HepG2 (cell line): ENCODE data around the gene SP7. TPM values are rescaled to one million over a fixed set of nuclear protein-coding genes. Genes with fewer than 3 reads are reported as not detected.

Experiments used
- BRF2 ChIP-seq: sonication (generic); formaldehyde crosslinking; IDR thresholded peaks from 2 replicates; pipeline ENCODE4 v1.8.1; 2022; ENCODE audit warnings: mild to moderate bottlenecking, missing genetic modification reagents
- CC2D1A ChIP-seq: sonication (generic); formaldehyde crosslinking; IDR thresholded peaks from 2 replicates; pipeline ENCODE4 v1.8.1; 2023; ENCODE audit warnings: mild to moderate bottlenecking, missing genetic modification reagents
- CREM ChIP-seq, 2 experiments: sonication (generic) in 1 of 2; formaldehyde crosslinking in 1 of 2; IDR thresholded peaks; 2 replicates each; pipeline versions ENCODE4 v1.4.0 to v1.6.1; 2016 to 2020; ENCODE audit warnings: antibody characterized with exemption in 1 of 2, mild to moderate bottlenecking in 1 of 2, missing genetic modification reagents in 1 of 2
- GATAD2A ChIP-seq: IDR thresholded peaks from 2 replicates; pipeline ENCODE4 v1.6.1; 2016
- GMEB2 ChIP-seq: IDR thresholded peaks from 2 replicates; pipeline ENCODE4 v1.6.1; 2016; ENCODE audit warnings: missing biosample characterization, missing genetic modification reagents, low read depth
- GRHL1 ChIP-seq: sonication (generic); formaldehyde crosslinking; conservative IDR thresholded peaks from 2 replicates; pipeline ENCODE4 v1.8.0; 2022; ENCODE audit warnings: missing genetic modification reagents
- GTF2F1 ChIP-seq: fragments of 150-350 bp; IDR thresholded peaks from 2 replicates; pipeline ENCODE4 v1.6.1; 2014; ENCODE audit warnings: low read length
- HCFC1 ChIP-seq: fragments of 150-350 bp; IDR thresholded peaks from 2 replicates; pipeline ENCODE4 v1.6.1; 2014; ENCODE audit warnings: low read depth, low read length
- HNF4G ChIP-seq, 2 experiments: sonication (generic) in 1 of 2; formaldehyde crosslinking in 1 of 2; IDR thresholded peaks; 2 replicates each; pipeline versions ENCODE4 v1.4.0 to v1.6.1; 2011 to 2020; ENCODE audit warnings: borderline replicate concordance in 2 of 2, low read depth in 2 of 2, mild to moderate bottlenecking in 2 of 2, low read length in 1 of 2, missing genetic modification reagents in 1 of 2, moderate library complexity in 1 of 2
- KLF11 ChIP-seq: IDR thresholded peaks from 2 replicates; pipeline ENCODE4 v1.6.1; 2016; ENCODE audit warnings: missing compliant biosample characterization
- KMT2B ChIP-seq: IDR thresholded peaks from 2 replicates; pipeline ENCODE4 v1.6.1; 2016; ENCODE audit warnings: missing genetic modification reagents, missing compliant biosample characterization
- SP1 ChIP-seq, 2 experiments: fragments of 450-650 bp in 1 of 2; sonication (generic) in 1 of 2; formaldehyde crosslinking in 1 of 2; IDR thresholded peaks; 2 replicates each; pipeline versions ENCODE4 v1.4.0 to v1.6.1; 2016 to 2020; ENCODE audit warnings: missing genetic modification reagents in 1 of 2
- SYNCRIP ChIP-seq: fragments of 200-400 bp; formaldehyde crosslinking; IDR thresholded peaks from 2 replicates; pipeline ENCODE4 v1.6.1; 2018; ENCODE audit warnings: mild to moderate bottlenecking, low read depth, low read length; ENCODE audit not compliant: insufficient read depth
- TOE1 ChIP-seq: sonication (generic); formaldehyde crosslinking; IDR thresholded peaks from 2 replicates; pipeline ENCODE4 v1.4.0; 2020; ENCODE audit warnings: mild to moderate bottlenecking, missing genetic modification reagents
- ZBTB43 ChIP-seq: sonication (generic); formaldehyde crosslinking; conservative IDR thresholded peaks from 2 replicates; pipeline ENCODE4 v1.4.0; 2020; ENCODE audit warnings: missing genetic modification reagents
- ZNF33A ChIP-seq: sonication (generic); formaldehyde crosslinking; IDR thresholded peaks from 2 replicates; pipeline ENCODE4 v1.5.1; 2020; ENCODE audit warnings: missing genetic modification reagents, mild to moderate bottlenecking, moderate library complexity, borderline replicate concordance
- ZNF644 ChIP-seq: IDR thresholded peaks from 2 replicates; pipeline ENCODE4 v1.6.1; 2016; ENCODE audit warnings: low read depth
- ZNF761 ChIP-seq: sonication (generic); formaldehyde crosslinking; conservative IDR thresholded peaks from 2 replicates; pipeline ENCODE4 v1.4.0; 2020; ENCODE audit warnings: mild to moderate bottlenecking, missing genetic modification reagents
- ZNF766 ChIP-seq: sonication (generic); formaldehyde crosslinking; IDR thresholded peaks from 2 replicates; pipeline ENCODE4 v1.5.0; 2020; ENCODE audit warnings: missing genetic modification reagents, borderline replicate concordance
- polyA plus RNA-seq, 8 experiments: library from polyadenylated mRNA; depleted of rRNA in 3 of 8; stranded (reverse) in 7 of 8; unstranded in 1 of 8; fragments of >200 nt; fragmentation: Illumina TruSeq in 4 of 8; extraction: Trizol in 4 of 8; gene quantifications; 2 replicates each; pipeline versions ENCODE4 v1.2.1 to v1.2.3, GENCODE V29; 2011 to 2016; ENCODE audit warnings: low read depth in 4 of 8, missing spikeins in 1 of 8, mixed read lengths in 1 of 8; ENCODE audit not compliant: insufficient read depth in 1 of 8
- total RNA-seq, 5 experiments: library from RNA; depleted of rRNA; stranded (reverse); fragments of >200 nt; fragmentation: Illumina TruSeq; extraction: Trizol; gene quantifications; 2 replicates each; pipeline ENCODE4 v1.2.3, GENCODE V29; 2016; ENCODE audit warnings: low read depth in 1 of 5
- TF ChIP-seq, protein P1 (sequence below): sonication (generic); formaldehyde crosslinking; IDR thresholded peaks from 2 replicates; pipeline ENCODE4 v1.5.1; 2020; ENCODE audit warnings: mild to moderate bottlenecking, moderate library complexity, missing genetic modification reagents
- TF ChIP-seq, protein P2 (sequence below): IDR thresholded peaks from 2 replicates; pipeline ENCODE4 v1.6.1; 2016

Gene SP7
- total and polyA plus RNA-seq, 2 of the 13 experiments (the other 11 are each of a cell fraction or from before 2014, with no cell fraction given), result not detected

- TF ChIP-seq ZNF761 (CRISPR knock-in tag) (no peak), ZBTB43 (no peak), ZNF644 (CRISPR knock-in tag) (no peak), CC2D1A (CRISPR knock-in tag) (no peak), HNF4G (IDR thresholded peaks at IDR 0.05; ENCODE audit: borderline replicate concordance, low read depth, low read length) (peak; percentile 60), HNF4G (CRISPR knock-in tag; IDR thresholded peaks at IDR 0.05; ENCODE audit: borderline replicate concordance, low read depth) (peak; percentile 47), CREM (IDR thresholded peaks at IDR 0.05) (no peak), CREM (CRISPR knock-in tag; IDR thresholded peaks at IDR 0.05) (no peak), HCFC1 (no peak), GRHL1 (CRISPR knock-in tag) (no peak), ZNF33A (no peak; the same call in 1 of the 2 replicates), ZNF766 (CRISPR knock-in tag) (no peak), SYNCRIP (no peak), GMEB2 (no peak), BRF2 (peak; percentile 73; the same call in 1 of the 2 replicates), TOE1 (no peak), SP1 (IDR thresholded peaks at IDR 0.05) (no peak), SP1 (CRISPR knock-in tag; IDR thresholded peaks at IDR 0.05) (peak; percentile 66), KLF11 (CRISPR knock-in tag) (0 out of 2 replicates have a peak, but pooled peaks have one; percentile 76), GATAD2A (CRISPR knock-in tag) (peak; percentile 59), KMT2B (CRISPR knock-in tag) (peak; percentile 72), GTF2F1 (no peak)
- TF ChIP-seq, protein P1, sequence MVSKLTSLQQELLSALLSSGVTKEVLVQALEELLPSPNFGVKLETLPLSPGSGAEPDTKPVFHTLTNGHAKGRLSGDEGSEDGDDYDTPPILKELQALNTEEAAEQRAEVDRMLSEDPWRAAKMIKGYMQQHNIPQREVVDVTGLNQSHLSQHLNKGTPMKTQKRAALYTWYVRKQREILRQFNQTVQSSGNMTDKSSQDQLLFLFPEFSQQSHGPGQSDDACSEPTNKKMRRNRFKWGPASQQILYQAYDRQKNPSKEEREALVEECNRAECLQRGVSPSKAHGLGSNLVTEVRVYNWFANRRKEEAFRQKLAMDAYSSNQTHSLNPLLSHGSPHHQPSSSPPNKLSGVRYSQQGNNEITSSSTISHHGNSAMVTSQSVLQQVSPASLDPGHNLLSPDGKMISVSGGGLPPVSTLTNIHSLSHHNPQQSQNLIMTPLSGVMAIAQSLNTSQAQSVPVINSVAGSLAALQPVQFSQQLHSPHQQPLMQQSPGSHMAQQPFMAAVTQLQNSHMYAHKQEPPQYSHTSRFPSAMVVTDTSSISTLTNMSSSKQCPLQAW (CRISPR knock-in tag), result peak; percentile 75; the same call in 1 of the 2 replicates
- TF ChIP-seq, protein P2, sequence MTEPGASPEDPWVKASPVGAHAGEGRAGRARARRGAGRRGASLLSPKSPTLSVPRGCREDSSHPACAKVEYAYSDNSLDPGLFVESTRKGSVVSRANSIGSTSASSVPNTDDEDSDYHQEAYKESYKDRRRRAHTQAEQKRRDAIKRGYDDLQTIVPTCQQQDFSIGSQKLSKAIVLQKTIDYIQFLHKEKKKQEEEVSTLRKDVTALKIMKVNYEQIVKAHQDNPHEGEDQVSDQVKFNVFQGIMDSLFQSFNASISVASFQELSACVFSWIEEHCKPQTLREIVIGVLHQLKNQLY, result no peak
Observed at GRCh38 chr12:53324779-53325510, 11.2 kb downstream of the SP7 start (continued).
